HCT116 (cell line): ENCODE measurements around the gene RIPPLY2. TPM values are rescaled to one million over a fixed set of nuclear protein-coding genes. Genes with fewer than 3 reads are reported as not detected.
A peak's percentile ranks its signal among the peaks of the same experiment; 100 is the strongest.

Experiments
- ATAC-seq: fragments of 200-7000 bp; cut with Tn5 transposase; 2 replicates; pipeline ENCODE4 v1.9.1; 2020; ENCODE audit warnings: mild to moderate bottlenecking, moderate library complexity
- BruUV-seq: library from RNA; stranded (reverse); fragments of 400-500 nt; replicated peaks from 2 replicates; lab custom pipeline; 2021; lab: Mats Ljungman, UMichigan
- CTCF ChIA-PET: fragments of 300-600 bp; sonication (Branson Sonifier 250); formaldehyde crosslinking; loops from one replicate; lab custom pipeline; 2021; ENCODE audit warnings: antibody characterized with exemption; lab: Charles Lee
- POLR2A ChIA-PET: fragments of 300-600, 350-600 bp; sonication (Branson Sonifier 250); formaldehyde crosslinking; loops from one replicate; lab custom pipeline; 2021; ENCODE audit warnings: antibody characterized with exemption; lab: Charles Lee
- RAD21 ChIA-PET, 2 experiments: fragments of 300-600 bp; sonication (Branson Sonifier 250); formaldehyde crosslinking; loops; one replicate each; lab custom pipeline; 2023; ENCODE audit warnings: low total read pairs in 2 of 2; ENCODE audit not compliant: uncharacterized antibody in 2 of 2, unreplicated experiment in 2 of 2, low non-redundant PET in 1 of 2; lab: Charles Lee
- DNase-seq: peaks from one replicate; pipeline ENCODE4 v3.0.0-alpha.2; 2010; ENCODE audit warnings: low read depth, low spot score
- H2AFZ ChIP-seq: fragments of 200-600 bp; shearing (Covaris generic), sonication (generic); 2 replicates; pipeline ENCODE4 v1.6.1; 2017; ENCODE audit warnings: low read depth, mixed run types, mixed read lengths, antibody characterized with exemption, low read length; ENCODE audit not compliant: poor library complexity, severe bottlenecking
- H3K27ac ChIP-seq: 2 replicates; pipeline ENCODE4 v1.5.1; 2012; ENCODE audit warnings: low read depth, low read length
- H3K27me3 ChIP-seq: fragments of 200-600 bp; sonication (generic); 2 replicates; pipeline ENCODE4 v1.6.1; 2016; ENCODE audit warnings: mixed run types, low read length, mixed read lengths; ENCODE audit not compliant: insufficient read depth
- H3K36me3 ChIP-seq, 2 experiments: fragments of 200-500 bp in 1 of 2; fragments of 200-600 bp in 1 of 2; sonication (Bioruptor generic) in 1 of 2; sonication (generic) in 1 of 2; 2 replicates each; pipeline versions ENCODE4 v1.5.1 to v1.6.1; 2014 to 2016; ENCODE audit warnings: low read length in 2 of 2, inconsistent platforms in 1 of 2, mixed read lengths in 1 of 2, mixed run types in 1 of 2; ENCODE audit not compliant: insufficient read depth in 2 of 2, control insufficient read depth in 1 of 2
- H3K4me1 ChIP-seq, 2 experiments: fragments of 200-600 bp in 1 of 2; sonication (generic) in 1 of 2; 2 replicates each; pipeline versions ENCODE4 v1.5.1 to v1.6.1; 2012 to 2017; ENCODE audit warnings: low read length in 2 of 2, inconsistent platforms in 1 of 2, mild to moderate bottlenecking in 1 of 2, mixed read lengths in 1 of 2, mixed run types in 1 of 2, moderate library complexity in 1 of 2; ENCODE audit not compliant: insufficient read depth in 2 of 2, control insufficient read depth in 1 of 2
- H3K4me2 ChIP-seq: fragments of 200-600 bp; sonication (generic); 2 replicates; pipeline ENCODE4 v1.6.1; 2017; ENCODE audit warnings: mixed run types, low read length, mixed read lengths
- H3K4me3 ChIP-seq, 2 experiments: fragments of 200-600 bp in 1 of 2; sonication (generic) in 1 of 2; replicated peaks in 1 of 2; 2 replicates each; pipeline ENCODE4 v1.5.1; 2011 to 2016; ENCODE audit warnings: low read length in 2 of 2, control low read depth in 1 of 2, low read depth in 1 of 2, mild to moderate bottlenecking in 1 of 2, mixed read lengths in 1 of 2, mixed run types in 1 of 2
- H3K79me2 ChIP-seq: fragments of 200-600 bp; sonication (generic); 2 replicates; pipeline ENCODE4 v1.6.1; 2017; ENCODE audit warnings: mild to moderate bottlenecking, mixed run types, low read length, moderate library complexity, mixed read lengths; ENCODE audit not compliant: insufficient read depth
- H3K9ac ChIP-seq: fragments of 200-600 bp; sonication (generic); 2 replicates; pipeline ENCODE4 v1.6.1; 2016; ENCODE audit warnings: low read length, mixed read lengths
- H3K9me2 ChIP-seq: fragments of 200-600 bp; sonication (generic), shearing (Covaris generic); 2 replicates; pipeline ENCODE4 v1.6.1; 2017; ENCODE audit warnings: mixed run types, mild to moderate bottlenecking, moderate library complexity; ENCODE audit not compliant: insufficient read depth
- H3K9me3 ChIP-seq, 2 experiments: fragments of 200-500 bp in 1 of 2; fragments of 200-600 bp in 1 of 2; sonication (Bioruptor generic) in 1 of 2; sonication (generic) in 1 of 2; 2 replicates each; pipeline ENCODE4 v1.6.1; 2014 to 2017; ENCODE audit warnings: low read length in 2 of 2, mixed read lengths in 2 of 2, inconsistent platforms in 1 of 2, low read depth in 1 of 2, mild to moderate bottlenecking in 1 of 2, mixed run types in 1 of 2, moderate library complexity in 1 of 2; ENCODE audit not compliant: control insufficient read depth in 1 of 2, insufficient read depth in 1 of 2
- H4K20me1 ChIP-seq: fragments of 200-600 bp; sonication (generic), shearing (Covaris generic); 2 replicates; pipeline ENCODE4 v1.6.1; 2017; ENCODE audit warnings: mixed run types, mild to moderate bottlenecking, moderate library complexity; ENCODE audit not compliant: insufficient read depth
- ATF3 ChIP-seq: IDR thresholded peaks from 2 replicates; pipeline ENCODE4 v1.6.1; 2012
- CBX3 ChIP-seq: IDR thresholded peaks from 2 replicates; pipeline ENCODE4 v1.6.1; 2012; ENCODE audit warnings: low read depth
- EGR1 ChIP-seq: IDR thresholded peaks from 2 replicates; pipeline ENCODE4 v1.6.1; 2012; ENCODE audit warnings: low read depth
- ELF1 ChIP-seq: IDR thresholded peaks from 2 replicates; pipeline ENCODE4 v1.6.1; 2012; ENCODE audit warnings: low read depth, borderline replicate concordance
- EZH2 ChIP-seq: fragments of 200-600 bp; sonication (generic); IDR thresholded peaks from 2 replicates; pipeline ENCODE4 v1.6.1; 2017; ENCODE audit warnings: antibody characterized with exemption, mixed run types
- EZH2phosphoT487 ChIP-seq: fragments of 200-600 bp; IDR thresholded peaks from 2 replicates; pipeline ENCODE4 v1.6.1; 2018; ENCODE audit warnings: antibody characterized with exemption, borderline replicate concordance
- FOSL1 ChIP-seq: IDR thresholded peaks from 2 replicates; pipeline ENCODE4 v1.6.1; 2012; ENCODE audit warnings: low read depth
- MAX ChIP-seq: IDR thresholded peaks from 2 replicates; pipeline ENCODE4 v1.6.1; 2012
- REST ChIP-seq: IDR thresholded peaks from 2 replicates; pipeline ENCODE4 v1.6.1; 2012; ENCODE audit warnings: low read depth
- SIN3A ChIP-seq: IDR thresholded peaks from 2 replicates; pipeline ENCODE4 v1.6.1; 2012; ENCODE audit warnings: low read depth
- TCF7L2 ChIP-seq: IDR thresholded peaks from 2 replicates; pipeline ENCODE4 v1.7.0; 2011; ENCODE audit warnings: borderline replicate concordance, inconsistent platforms; ENCODE audit not compliant: insufficient read depth, insufficient read length; ENCODE audit errors: extremely low read depth
- ZBTB33 ChIP-seq: IDR thresholded peaks from 2 replicates; pipeline ENCODE4 v1.6.1; 2011; ENCODE audit warnings: mild to moderate bottlenecking, low read length, moderate library complexity; ENCODE audit not compliant: insufficient replicate concordance; ENCODE audit errors: extremely low read depth
- ZFX ChIP-seq: fragments of 450-650 bp; IDR thresholded peaks from 2 replicates; pipeline ENCODE4 v1.6.1; 2017
- intact Hi-C: fragments of 100-400 bp; cut with micrococcal nuclease; formaldehyde crosslinking; loops from 2 replicates; pipeline ENCODE4 v1.10.0; 2022
- total RNA-seq: library from RNA; stranded (reverse); gene quantifications from one replicate; pipeline ENCODE4 v1.2.1, GENCODE V29; 2021; ENCODE audit not compliant: unreplicated experiment

Gene RIPPLY2
- total RNA-seq, 1 experiment from 2014 or later = not detected

- RAD21 ChIA-PET = no interaction called here
- CTCF ChIA-PET = interaction anchor here (0.9 to 1.8 kb wide), 3 partner anchors 245 to 793 kb away, joined by 3 to 6 read pairs (median 4); partner anchors contain the start of gene DOP1A
- Histone ChIP-seq H3K9ac (peak overlapping the region; percentile 69), H3K9me3 (no peaks in the 10 kb centered on the region), H3K79me2 (peaks cover 29% of the 10 kb centered on the region), H3K4me3 (peak overlapping the region; percentile 78 to 98)
- intact Hi-C loops = no loop called here
- BruUV-seq = no TSS peak
- TF ChIP-seq MAX (no peak), ZBTB33 (no peak), CBX3 (no peak), ZFX (no peak), REST (no peak), EZH2phosphoT487 (no peak), ELF1 (no peak), ATF3 (no peak), FOSL1 (no peak), SIN3A (no peak), TCF7L2 (no peak), EGR1 (no peak), EZH2 (no peak)
- TF ChIP-seq, all 23 proteins: peak for 0
- Histone ChIP-seq H3K4me2 (peak overlapping the region; percentile 94), H3K36me3 (peaks cover 0 to 5% of the 10 kb centered on the region in 2 experiments; a peak in 1 of 4 replicates), H3K27ac (no peak overlapping the region), H3K9me2 (no peaks in the 10 kb centered on the region), H2AFZ (no peak overlapping the region), H4K20me1 (no peaks in the 10 kb centered on the region), H3K4me1 (peaks cover 0 to 14% of the 10 kb centered on the region in 2 experiments; a peak in 2 of 4 replicates), H3K27me3 (no peaks in the 10 kb centered on the region; the same call in 1 of the 2 replicates)
- DNase-seq (no peak), ATAC-seq (no peak)
- POLR2A ChIA-PET = interaction anchor here (1.4 kb wide), 1 partner anchor 13 kb away, joined by 5 read pairs; no protein-coding TSS in a partner anchor
These were observed 7.2 kb downstream of the RIPPLY2 start for GRCh38 chr6:83860359-83860755.
